GM23248 (cell line): ENCODE measurements around the gene PTAR1. TPM values are rescaled to one million over a fixed set of nuclear protein-coding genes. Genes with fewer than 3 reads are reported as not detected.
"Not testable (repeated sequence)": the region's sequence is repeated elsewhere in the genome, so short reads cannot be mapped to it uniquely, and the experiment has no call there.

Experiments
- DNase-seq: peaks from one replicate; pipeline ENCODE4 v3.0.0-alpha.2; 2015
- H2AFZ ChIP-seq: fragments of 200-600 bp; sonication (generic); 2 replicates; pipeline ENCODE4 v1.6.1; 2016; ENCODE audit warnings: antibody characterized with exemption
- H3F3A ChIP-seq: fragments of 200-600 bp; sonication (generic); 2 replicates; pipeline ENCODE4 v1.6.1; 2016; ENCODE audit warnings: mild to moderate bottlenecking, antibody characterized with exemption, mixed run types; ENCODE audit not compliant: insufficient read depth
- H3K27ac ChIP-seq: fragments of 200-600 bp; sonication (generic); 2 replicates; pipeline ENCODE4 v1.5.1; 2016; ENCODE audit warnings: mild to moderate bottlenecking
- H3K27me3 ChIP-seq: fragments of 200-600 bp; sonication (generic); replicated peaks from 2 replicates; pipeline ENCODE4 v1.6.1; 2016; ENCODE audit warnings: mild to moderate bottlenecking; ENCODE audit not compliant: insufficient read depth
- H3K36me3 ChIP-seq: fragments of 200-600 bp; sonication (generic); 2 replicates; pipeline ENCODE4 v1.6.1; 2016; ENCODE audit warnings: low read depth, mild to moderate bottlenecking
- H3K4me1 ChIP-seq: fragments of 200-600 bp; sonication (generic); 2 replicates; pipeline ENCODE4 v1.6.1; 2016; ENCODE audit warnings: mild to moderate bottlenecking; ENCODE audit not compliant: insufficient read depth
- H3K4me2 ChIP-seq: fragments of 200-600 bp; sonication (generic); one replicate; pipeline ENCODE4 v1.6.1; 2016; ENCODE audit warnings: mild to moderate bottlenecking; ENCODE audit not compliant: unreplicated experiment
- H3K4me3 ChIP-seq: fragments of 200-600 bp; sonication (generic); 2 replicates; pipeline ENCODE4 v1.5.1; 2016; ENCODE audit warnings: mild to moderate bottlenecking
- H3K79me2 ChIP-seq: fragments of 200-600 bp; sonication (generic); 2 replicates; pipeline ENCODE4 v1.6.1; 2016; ENCODE audit warnings: mild to moderate bottlenecking; ENCODE audit not compliant: insufficient read depth
- H3K9ac ChIP-seq: fragments of 200-600 bp; sonication (generic); 2 replicates; pipeline ENCODE4 v1.6.1; 2016; ENCODE audit warnings: mild to moderate bottlenecking
- H3K9me2 ChIP-seq: fragments of 200-600 bp; sonication (generic); 2 replicates; pipeline ENCODE4 v1.6.1; 2016; ENCODE audit warnings: mixed run types, mild to moderate bottlenecking, moderate library complexity; ENCODE audit not compliant: insufficient read depth
- H3K9me3 ChIP-seq: fragments of 200-600 bp; sonication (generic); one replicate; pipeline ENCODE4 v1.6.1; 2017; ENCODE audit warnings: low read depth
- H4K20me1 ChIP-seq: fragments of 200-600 bp; sonication (generic); 2 replicates; pipeline ENCODE4 v1.6.0; 2016; ENCODE audit not compliant: insufficient read depth
- EZH2 ChIP-seq: fragments of 200-600 bp; sonication (generic); IDR thresholded peaks from 2 replicates; pipeline ENCODE4 v1.6.1; 2018; ENCODE audit warnings: antibody characterized with exemption, mild to moderate bottlenecking; ENCODE audit not compliant: insufficient read depth, poor library complexity, severe bottlenecking
- EZH2phosphoT487 ChIP-seq: fragments of 200-600 bp; sonication (generic); IDR thresholded peaks from 2 replicates; pipeline ENCODE4 v1.6.1; 2018; ENCODE audit warnings: antibody characterized with exemption, moderate library complexity, mild to moderate bottlenecking, low read depth; ENCODE audit not compliant: insufficient read depth
- WGBS, 2 experiments: methylation state at CpG; one replicate each; pipeline ENCODE4 v1.1.6; 2015 to 2017; ENCODE audit warnings: low lambda C conversion rate in 2 of 2, low coverage in 1 of 2; ENCODE audit errors: missing lambda C conversion rate in 2 of 2; 5-methylcytosine and 5-hydroxymethylcytosine counted together
- in situ Hi-C: fragments of 300-500 bp; cut with MboI; formaldehyde crosslinking; loops from 2 replicates; pipeline ENCODE4 v1.15.0; 2020
- polyA plus RNA-seq: library from polyadenylated mRNA; unstranded; fragments of >200 nt; fragmentation: Nextera tagmentation; extraction: Ambion mirVana; gene quantifications from 2 replicates; pipeline ENCODE4 v1.2.1, GENCODE V29; 2016
- total RNA-seq: library from RNA; depleted of rRNA; stranded (reverse); fragments of >200 nt; shearing (Covaris generic); gene quantifications from 2 replicates; pipeline ENCODE4 v1.2.3, GENCODE V29; 2014

The PTAR1 gene
- total and polyA plus RNA-seq, 2 experiments from 2014 or later: 10.8 to 57.9 TPM

DNA sequence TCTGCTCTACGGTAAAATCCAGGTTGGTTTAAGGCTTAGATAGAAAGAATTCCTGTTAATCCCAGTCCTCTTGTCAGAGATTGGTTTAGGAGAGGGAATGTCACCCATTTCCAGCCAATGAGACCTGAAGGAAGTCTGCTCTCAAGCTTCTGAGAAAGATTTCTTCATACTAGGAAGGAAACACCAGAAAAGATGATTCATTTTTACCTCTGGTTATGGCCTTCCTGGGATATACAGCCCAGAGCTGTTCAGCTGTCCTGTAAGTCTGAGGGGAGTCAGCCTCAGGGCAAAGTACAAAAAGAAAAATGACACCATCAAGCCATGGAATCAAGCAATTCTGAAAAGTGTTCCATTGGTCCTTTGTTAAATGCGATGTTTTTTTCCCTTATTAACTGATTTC lies 42.2 kb upstream of the PTAR1 start:
- Histone ChIP-seq H3K79me2 (no peaks in the 10 kb centered on the region), H3K27ac (no peak overlapping the region), H3K9ac (no peak overlapping the region), H3K4me2 (no peak overlapping the region), H3K9me2 (no peaks in the 10 kb centered on the region), H3K9me3 (no peaks in the 10 kb centered on the region), H4K20me1 (no peaks in the 10 kb centered on the region), H3K27me3 (no peaks in the 10 kb centered on the region), H3K4me1 (no peaks in the 10 kb centered on the region; the same call in 1 of the 2 replicates), H3K4me3 (no peak overlapping the region), H3F3A (no peaks in the 10 kb centered on the region), H3K36me3 (no peaks in the 10 kb centered on the region), H2AFZ (no peak overlapping the region)
- DNase-seq: peak; percentile 7
- TF ChIP-seq EZH2 (no peak), EZH2phosphoT487 (no peak)
- in situ Hi-C loops: no loop called here
- WGBS, 2 experiments: 89 to 98% methylated on average over 2 of the region's 2 CpGs

DNA sequence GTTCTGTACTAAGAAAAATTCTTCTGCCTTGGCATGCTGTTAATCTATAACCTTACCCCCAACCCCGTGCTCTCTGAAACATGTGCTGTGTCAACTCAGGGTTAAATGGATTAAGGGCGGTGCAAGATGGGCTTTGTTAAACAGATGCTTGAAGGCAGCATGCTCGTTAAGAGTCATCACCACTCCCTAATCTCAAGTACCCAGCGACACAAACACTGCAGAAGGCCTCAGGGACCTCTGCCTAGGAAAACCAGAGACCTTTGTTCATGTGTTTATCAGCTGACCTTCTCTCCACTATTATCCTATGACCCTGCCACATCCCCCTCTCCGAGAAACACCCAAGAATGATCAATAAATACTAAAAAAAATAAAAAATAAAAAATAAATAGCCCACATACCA lies 40.2 kb upstream of the PTAR1 start:
- WGBS, 2 experiments: 53 to 68% methylated on average over 5 of the region's 5 CpGs
- H3K79me2 ChIP-seq, H3K4me3 ChIP-seq, H3K4me2 ChIP-seq, H3K27ac ChIP-seq, H3K9ac ChIP-seq, H3K9me2 ChIP-seq, H3K27me3 ChIP-seq, H3F3A ChIP-seq, DNase-seq, H3K9me3 ChIP-seq, H3K4me1 ChIP-seq, H4K20me1 ChIP-seq, in situ Hi-C loops, H2AFZ ChIP-seq, H3K36me3 ChIP-seq: not testable (repeated sequence)

DNA sequence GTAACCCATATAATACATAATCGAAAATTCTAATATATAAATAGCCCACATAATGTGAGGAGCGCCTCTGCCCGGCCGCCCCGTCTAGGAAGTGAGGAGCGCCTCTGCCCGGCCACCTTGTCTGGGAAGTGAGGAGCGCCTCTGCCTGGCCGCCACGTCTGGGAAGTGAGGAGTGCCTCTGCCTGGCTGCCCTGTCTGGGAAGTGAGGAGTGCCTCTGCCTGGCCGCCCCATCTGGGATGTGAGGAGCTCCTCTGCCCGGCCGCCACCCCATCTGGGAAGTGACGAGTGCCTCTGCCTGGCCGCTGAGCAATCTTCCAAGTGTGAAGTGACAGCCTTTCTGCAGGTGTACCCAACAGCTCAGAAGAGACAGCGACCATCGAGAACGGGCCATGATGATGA lies 39.7 kb upstream of the PTAR1 start:
- H3K9ac ChIP-seq, H4K20me1 ChIP-seq, H3K79me2 ChIP-seq, H3K27me3 ChIP-seq, H3K4me2 ChIP-seq, DNase-seq, H3K4me1 ChIP-seq, H3K9me3 ChIP-seq, H3K9me2 ChIP-seq, H3K4me3 ChIP-seq, in situ Hi-C loops, H2AFZ ChIP-seq, H3F3A ChIP-seq, H3K36me3 ChIP-seq, H3K27ac ChIP-seq: not testable (repeated sequence)
- WGBS, 2 experiments: 90 to 93% methylated on average over 18 of the region's 18 CpGs

GRCh38 chr9:69798744-69799143 lies 38.9 kb upstream of the PTAR1 start:
- H3K9ac ChIP-seq: no peak overlapping the region
- H3K4me2 ChIP-seq: no peak overlapping the region
- no peak overlapping the region for H2AFZ ChIP-seq
- peak; percentile 46 for DNase-seq
- WGBS, 2 experiments: 60% methylated on average over 4 of the region's 4 CpGs
- no peaks in the 10 kb centered on the region; the same call in 1 of the 2 replicates for H3K4me1 ChIP-seq
- no peaks in the 10 kb centered on the region for H3F3A ChIP-seq
- H3K27me3 ChIP-seq: 0 out of 2 replicates have a peak, but pooled peaks cover 8% of the 10 kb centered on the region
- TF ChIP-seq EZH2 (no peak), EZH2phosphoT487 (no peak)
- in situ Hi-C loops: no loop called here
- no peaks in the 10 kb centered on the region for H3K36me3 ChIP-seq
- H3K27ac ChIP-seq: no peak overlapping the region
- no peaks in the 10 kb centered on the region for H3K9me2 ChIP-seq
- no peaks in the 10 kb centered on the region for H4K20me1 ChIP-seq
- H3K79me2 ChIP-seq: no peaks in the 10 kb centered on the region
- no peaks in the 10 kb centered on the region for H3K9me3 ChIP-seq
- no peak overlapping the region for H3K4me3 ChIP-seq

- H3K79me2 ChIP-seq: no peaks in the 10 kb centered on the region
- no peaks in the 10 kb centered on the region for H3F3A ChIP-seq
- no peaks in the 10 kb centered on the region for H3K9me2 ChIP-seq
- no peak overlapping the region for H3K9ac ChIP-seq
- no peaks in the 10 kb centered on the region; the same call in 1 of the 2 replicates for H3K4me1 ChIP-seq
- 0% methylated on average over 1 of the region's 1 CpG for WGBS, 2 experiments
- no peak overlapping the region for H3K4me2 ChIP-seq
- H3K36me3 ChIP-seq: no peaks in the 10 kb centered on the region
- H3K4me3 ChIP-seq: no peak overlapping the region
- no peak overlapping the region for H2AFZ ChIP-seq
- in situ Hi-C loops: no loop called here
- TF ChIP-seq EZH2phosphoT487 (no peak), EZH2 (no peak)
- H3K27ac ChIP-seq: no peak overlapping the region
- no peak for DNase-seq
- H3K9me3 ChIP-seq: no peaks in the 10 kb centered on the region
- no peaks in the 10 kb centered on the region for H4K20me1 ChIP-seq
- 0 out of 2 replicates have a peak, but pooled peaks cover 10% of the 10 kb centered on the region for H3K27me3 ChIP-seq
Measured at GRCh38 chr9:69797675-69798074, 37.9 kb upstream of the PTAR1 start.
